GM12801 (cell line): ENCODE results near the gene DHRS9.

ENCODE experiments used
- CTCF ChIP-seq: IDR thresholded peaks from one replicate; pipeline ENCODE4 v1.5.1; 2011; ENCODE audit warnings: control low read depth; ENCODE audit not compliant: insufficient read length; ENCODE audit errors: extremely low read depth

DHRS9 gene

GRCh38 chr2:169106134-169106533 is 36.8 kb downstream of the DHRS9 start:
- TF ChIP-seq CTCF, result no peak

DNA sequence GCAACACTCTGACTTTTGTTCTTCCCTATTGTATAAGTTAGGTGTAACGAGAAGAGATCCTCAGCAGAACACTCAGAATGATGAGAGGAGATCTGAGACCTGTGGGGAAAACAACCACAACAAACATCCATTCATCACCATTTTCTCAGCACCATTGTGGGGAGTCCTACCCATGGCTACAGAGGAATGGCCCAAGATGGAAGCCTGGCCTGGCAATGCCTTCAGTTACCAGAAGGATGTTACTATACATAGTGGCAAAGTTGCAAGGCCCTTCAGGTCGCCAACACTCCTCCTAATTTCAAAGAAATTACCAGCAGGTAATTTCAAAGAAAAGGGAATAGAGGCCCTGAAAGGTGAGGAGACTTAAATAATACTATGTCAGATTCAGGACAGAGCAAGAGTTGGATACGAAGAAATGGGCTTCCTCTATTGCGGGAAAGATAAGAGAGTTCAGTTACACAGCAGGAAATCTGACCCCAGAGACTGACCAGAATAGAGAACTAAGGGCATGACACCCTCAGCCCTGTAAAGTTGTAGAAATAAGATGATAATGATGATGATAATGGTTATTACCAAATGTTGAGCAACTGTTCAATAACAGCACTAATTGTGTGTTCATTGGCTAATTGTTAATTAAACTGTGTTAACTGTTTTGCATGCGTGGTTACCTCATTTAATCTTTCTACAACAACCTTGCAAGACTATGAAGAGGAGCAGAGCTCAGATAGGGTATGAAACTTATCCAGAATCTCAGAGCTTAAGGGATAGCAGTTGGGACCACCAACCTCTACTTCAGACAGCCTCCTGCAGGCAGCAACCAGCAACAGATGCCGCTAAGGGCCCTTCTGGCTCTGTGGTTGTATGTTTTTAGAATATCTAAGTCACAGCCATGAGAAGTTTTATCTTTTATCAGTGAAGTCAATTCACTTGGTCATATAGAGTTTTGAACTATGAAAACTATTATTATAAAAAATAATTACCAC is 37.5 kb downstream of the DHRS9 start:
- TF ChIP-seq CTCF, result no peak

DNA sequence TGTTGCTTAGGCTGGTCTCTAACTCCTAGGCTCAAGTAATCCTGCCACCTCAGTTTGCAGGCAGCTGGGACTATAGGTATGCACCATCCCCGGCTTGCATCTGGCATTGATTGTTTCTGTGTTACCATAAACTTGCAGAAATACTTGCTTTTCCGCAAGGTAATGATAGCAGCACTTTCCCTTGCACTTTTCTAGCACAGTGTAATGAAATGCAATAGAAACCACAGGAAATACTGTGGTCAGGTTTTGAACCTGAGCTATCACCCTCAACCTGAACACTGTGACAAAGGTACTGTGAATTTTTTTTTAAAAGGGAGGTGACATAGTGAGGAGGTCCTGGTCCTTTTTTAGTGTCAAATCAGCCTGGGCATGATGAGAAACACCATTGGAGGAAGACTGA is 38.3 kb downstream of the DHRS9 start:
- no peak for TF ChIP-seq CTCF

DNA sequence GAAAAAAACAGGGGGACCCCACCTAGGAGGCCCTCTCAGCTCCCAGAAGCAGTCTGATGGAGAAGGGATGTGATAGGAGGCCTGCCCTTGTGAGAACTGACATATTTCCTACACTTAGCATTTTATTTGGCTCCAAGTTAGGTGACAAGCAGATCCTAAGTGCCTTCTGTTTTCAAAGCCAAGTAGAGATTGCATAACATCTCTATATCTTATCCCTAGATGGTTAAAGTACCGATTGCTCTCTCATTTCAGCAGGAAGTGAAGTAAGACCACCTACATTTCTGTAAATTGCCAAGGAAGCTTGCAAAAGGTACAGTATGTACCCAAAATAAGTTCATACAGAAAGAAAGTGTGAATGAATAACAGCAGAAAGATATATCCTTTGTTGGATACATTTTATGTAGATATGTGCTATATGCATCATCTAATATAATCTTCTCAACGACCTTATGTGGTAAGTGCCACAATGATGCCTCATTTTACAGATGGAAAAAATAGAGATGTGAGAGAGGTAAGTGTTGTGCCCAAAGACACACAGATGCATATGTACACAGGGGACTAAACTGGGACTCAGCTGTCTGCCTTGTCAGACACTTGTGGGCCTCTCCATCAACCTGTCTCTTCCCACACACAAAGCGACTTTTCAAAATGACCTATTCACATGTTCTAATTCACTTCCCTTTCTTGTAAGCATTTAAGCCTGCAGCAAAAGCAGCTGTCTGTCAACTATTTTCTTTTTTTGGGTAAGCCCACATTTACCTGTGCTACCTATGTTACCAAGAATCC is 38.9 kb downstream of the DHRS9 start:
- TF ChIP-seq CTCF, result no peak

DNA sequence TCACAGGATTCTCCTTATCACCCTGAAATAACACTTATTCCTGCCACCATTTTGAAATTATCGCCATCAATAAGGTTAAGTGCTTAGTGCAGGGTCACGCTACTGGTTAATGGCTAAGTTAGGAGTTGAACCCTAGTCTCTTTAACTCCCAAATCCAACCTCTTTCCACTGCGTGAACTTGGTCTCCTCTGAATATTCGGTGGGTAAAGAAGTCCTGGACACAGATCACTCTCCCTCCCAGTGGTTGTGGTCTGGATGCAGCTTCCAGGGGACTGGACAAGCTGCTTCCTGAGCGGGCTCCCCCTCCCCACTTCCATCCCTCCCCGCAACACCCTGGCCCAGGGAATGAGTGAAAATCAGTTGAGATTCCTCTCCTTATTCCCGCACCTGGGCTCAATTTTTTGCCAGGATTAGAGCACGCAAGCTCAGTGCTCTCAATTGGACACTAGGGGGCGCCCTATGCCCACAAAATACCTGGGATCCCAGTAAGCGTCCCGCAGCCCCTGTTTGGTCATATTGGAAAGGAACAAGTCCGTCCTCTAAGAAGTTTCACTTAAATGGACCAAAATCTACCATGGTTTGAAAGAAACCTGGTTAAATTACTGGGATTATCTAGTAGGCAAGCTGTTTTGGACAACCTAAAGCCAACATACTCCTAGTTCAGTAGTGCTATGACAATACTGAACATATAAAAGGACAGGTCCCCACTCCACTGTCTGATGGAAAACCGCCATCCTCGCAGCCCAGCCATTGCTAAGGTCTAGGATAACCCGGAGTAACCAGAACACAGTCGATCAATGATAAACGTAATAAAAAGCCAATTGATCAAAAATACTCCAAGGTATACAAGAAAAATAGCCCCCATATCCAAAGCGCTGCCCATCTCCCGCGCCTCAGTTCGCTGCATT is 40.4 kb downstream of the DHRS9 start:
- peak; percentile 31 for TF ChIP-seq CTCF

DNA sequence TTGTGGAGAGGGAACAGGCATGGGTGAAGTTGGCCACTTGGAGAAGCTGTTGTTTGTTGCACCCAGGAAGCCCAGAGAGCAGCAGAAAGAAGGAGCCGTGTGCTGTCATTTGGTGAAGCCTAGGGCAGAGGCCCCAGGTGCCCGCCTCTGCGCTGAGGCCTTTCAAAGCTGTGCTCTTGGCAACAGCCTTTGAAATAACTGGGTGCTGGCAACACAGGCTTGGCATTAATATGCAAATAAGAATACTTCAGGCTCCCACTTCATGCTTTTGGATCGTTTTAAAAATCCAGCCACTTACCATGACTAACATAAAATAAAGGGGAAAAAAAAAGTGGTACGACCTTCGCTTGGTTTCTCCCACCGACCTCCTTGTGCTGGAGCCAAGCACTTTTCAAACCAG is 41.1 kb downstream of the DHRS9 start:
- no peak for TF ChIP-seq CTCF
